GM12878 (cell line): ENCODE results near the gene RFT1. TPM values are rescaled to one million over a fixed set of nuclear protein-coding genes. Genes with fewer than 3 reads are reported as not detected.

Experiments used
- ATAC-seq: fragments of 200-7000 bp; cut with Tn5 transposase; 3 replicates; pipeline ENCODE4 v1.9.1; 2020; ENCODE audit warnings: mild to moderate bottlenecking, moderate library complexity
- BruUV-seq: library from RNA; stranded (reverse); fragments of 400-500 nt; replicated peaks from 2 replicates; lab custom pipeline; 2021; lab: Mats Ljungman, UMichigan
- CTCF ChIA-PET: fragments of 300-600 bp; sonication (Branson Sonifier 250); formaldehyde crosslinking; extraction: SDS; loops from one replicate; lab custom pipeline; 2021; ENCODE audit warnings: inconsistent platforms; lab: Yijun Ruan, JAX
- POLR2A ChIA-PET: fragments of 350-600 bp; formaldehyde crosslinking; extraction: SDS; loops from one replicate; lab custom pipeline; 2021; ENCODE audit warnings: inconsistent platforms; lab: Charles Lee
- RAD21 ChIA-PET: fragments of 300-600 bp; sonication (Branson Sonifier 250); formaldehyde crosslinking; loops from one replicate; lab custom pipeline; 2023; ENCODE audit warnings: antibody characterized with exemption; ENCODE audit not compliant: unreplicated experiment; lab: Charles Lee
- SMC1A ChIA-PET: fragments of 300-600 bp; sonication (Branson Sonifier 250); formaldehyde crosslinking; loops from one replicate; lab custom pipeline; 2023; ENCODE audit not compliant: unreplicated experiment, uncharacterized antibody; lab: Charles Lee
- DNase-seq: peaks from one replicate; pipeline ENCODE4 v3.0.0-alpha.2; 2011; ENCODE audit warnings: low read depth, low spot score
- FAIRE-seq: peaks from 3 replicates; lab custom pipeline; 2011; peaks lifted over from hg19 to GRCh38; lab: Jason Lieb, UNC
- H2AFZ ChIP-seq: 2 replicates; pipeline ENCODE4 v1.6.0; 2011; ENCODE audit warnings: low read depth, low read length, control low read depth; ENCODE audit not compliant: control insufficient read depth
- H3K27ac ChIP-seq: 2 replicates; pipeline ENCODE4 v1.5.1; 2011; ENCODE audit warnings: control low read depth; ENCODE audit not compliant: control insufficient read depth, insufficient read depth
- H3K27me3 ChIP-seq, 2 experiments: replicated peaks in 1 of 2; 2 replicates each; pipeline versions ENCODE4 v1.6.0 to v1.6.1; 2011; ENCODE audit warnings: low read length in 1 of 2; ENCODE audit not compliant: control insufficient read depth in 2 of 2, insufficient read depth in 2 of 2
- H3K36me3 ChIP-seq, 2 experiments: 2 replicates each; pipeline ENCODE4 v1.5.1; 2011; ENCODE audit warnings: low read length in 1 of 2; ENCODE audit not compliant: control insufficient read depth in 2 of 2, insufficient read depth in 2 of 2
- H3K4me1 ChIP-seq: 2 replicates; pipeline ENCODE4 v1.6.1; 2011; ENCODE audit warnings: mild to moderate bottlenecking, low read length, moderate library complexity, mixed read lengths; ENCODE audit not compliant: control insufficient read depth, insufficient read depth
- H3K4me2 ChIP-seq: 2 replicates; pipeline ENCODE4 v1.6.0; 2011; ENCODE audit warnings: control low read depth; ENCODE audit not compliant: control insufficient read depth, insufficient read depth
- H3K4me3 ChIP-seq: fragments of 200-600 bp; sonication (generic); 2 replicates; pipeline ENCODE4 v1.5.1; 2016
- H3K79me2 ChIP-seq: 2 replicates; pipeline ENCODE4 v1.6.0; 2011; ENCODE audit warnings: low read length; ENCODE audit not compliant: control insufficient read depth, insufficient read depth
- H3K9ac ChIP-seq: 2 replicates; pipeline ENCODE4 v1.8.0; 2011; ENCODE audit warnings: low read length, control low read depth, mixed read lengths; ENCODE audit not compliant: control insufficient read depth, insufficient read depth
- H3K9me3 ChIP-seq: replicated peaks from 3 replicates; pipeline ENCODE4 v1.5.1; 2011; ENCODE audit warnings: mild to moderate bottlenecking, low read length; ENCODE audit not compliant: control insufficient read depth, insufficient read depth
- H4K20me1 ChIP-seq: 2 replicates; pipeline ENCODE4 v1.6.0; 2011; ENCODE audit not compliant: control insufficient read depth, insufficient read depth
- FOXM1 ChIP-seq: IDR thresholded peaks from 2 replicates; pipeline ENCODE4 v1.6.1; 2012; ENCODE audit warnings: low read depth, mild to moderate bottlenecking, inconsistent platforms, low read length, moderate library complexity
- IKZF2 ChIP-seq, 2 experiments: fragments of 450-650 bp; IDR thresholded peaks; 2 replicates each; pipeline ENCODE4 v1.6.1; 2017; ENCODE audit warnings: mild to moderate bottlenecking in 2 of 2, moderate library complexity in 2 of 2
- KLF5 ChIP-seq: fragments of 450-650 bp; IDR thresholded peaks from 2 replicates; pipeline ENCODE4 v1.6.1; 2014; ENCODE audit warnings: mild to moderate bottlenecking; ENCODE audit not compliant: partially characterized antibody
- RUNX3 ChIP-seq: IDR thresholded peaks from 2 replicates; pipeline ENCODE4 v1.6.1; 2012; ENCODE audit warnings: low read length, inconsistent platforms
- ZNF592 ChIP-seq: fragments of 450-650 bp; IDR thresholded peaks from 2 replicates; pipeline ENCODE4 v1.6.1; 2017; ENCODE audit warnings: mild to moderate bottlenecking, moderate library complexity
- WGBS: methylation state at CpG from one replicate; pipeline ENCODE4 v1.1.6; 2016; ENCODE audit warnings: low lambda C conversion rate; ENCODE audit not compliant: insufficient replicate concordance, insufficient coverage; ENCODE audit errors: missing lambda C conversion rate; 5-methylcytosine and 5-hydroxymethylcytosine counted together
- in situ Hi-C: fragments of 300-500 bp; cut with MboI; formaldehyde crosslinking; loops from 9 replicates; pipeline ENCODE4 v1.14.3; 2018; ENCODE audit warnings: mixed read lengths
- intact Hi-C: fragments of 100-400 bp; cut with micrococcal nuclease; formaldehyde crosslinking; loops from one replicate; pipeline ENCODE4 v1.14.2; 2022; ENCODE audit not compliant: unreplicated experiment
- polyA plus RNA-seq, 11 experiments: library from polyadenylated mRNA; depleted of rRNA in 4 of 11; unstranded in 6 of 11; stranded (reverse) in 5 of 11; fragments of >200 nt; fragmentation: Nextera tagmentation in 4 of 11; fragmentation: Illumina TruSeq in 1 of 11; extraction: Ambion mirVana in 4 of 11; extraction: Trizol in 1 of 11; gene quantifications; 1 replicate in 1 of 11; 2 replicates in 10 of 11; pipeline versions ENCODE4 v1.2.1 to v1.2.3, GENCODE V29; 2011 to 2016; ENCODE audit warnings: inconsistent platforms in 2 of 11, missing spikeins in 2 of 11, low read depth in 1 of 11
- total RNA-seq, 4 experiments: library from RNA; depleted of rRNA in 3 of 4; stranded (reverse); fragments of >200 nt in 3 of 4; fragmentation: Illumina TruSeq in 1 of 4; extraction: Trizol in 1 of 4; gene quantifications; 2 replicates each; pipeline versions ENCODE4 v1.2.1 to v1.2.3, GENCODE V29; 2013 to 2021

RFT1 gene
- total and polyA plus RNA-seq, 10 of the 15 experiments (the other 5 are each of a cell fraction or from before 2014, with no cell fraction given), result 16.6 to 75.1 (median 34.5) TPM

GRCh38 chr3:53043738-53044137 lies 86.5 kb downstream of the RFT1 start:
- H3K27ac ChIP-seq, result no peak overlapping the region
- no peaks in the 10 kb centered on the region for H4K20me1 ChIP-seq
- TF ChIP-seq ZNF592, result no peak
- no peak for TF ChIP-seq KLF5
- TF ChIP-seq IKZF2 (IDR thresholded peaks at IDR 0.05), result no peak
- TF ChIP-seq FOXM1, result no peak
- peak; percentile 24; the same call in 1 of the 2 replicates for TF ChIP-seq RUNX3
- TF ChIP-seq, all 136 proteins: peak for 1
- Histone ChIP-seq H3K9ac (peak overlapping the region; percentile 43; the same call in 1 of the 2 replicates), H2AFZ (no peak overlapping the region; the same call in 1 of the 2 replicates), H3K79me2 (peaks cover 49% of the 10 kb centered on the region), H3K36me3 (no peaks in the 10 kb centered on the region), H3K4me3 (no peak overlapping the region; the same call in 1 of the 2 replicates), H3K4me1 (peaks cover 42% of the 10 kb centered on the region), H3K9me3 (no peaks in the 10 kb centered on the region), H3K4me2 (peak overlapping the region; percentile 91), H3K27me3 (no peaks in the 10 kb centered on the region)
- SMC1A ChIA-PET, result interaction anchor here (1.2 to 2.9 kb wide), 10 partner anchors 8 to 110 kb away, joined by 3 to 8 read pairs (median 4); no protein-coding TSS in a partner anchor
- POLR2A ChIA-PET, result interaction anchor here (0.6 to 2.0 kb wide), 4 partner anchors 14 to 74 kb away, joined by 3 to 8 read pairs (median 4); no protein-coding TSS in a partner anchor
- in situ Hi-C loops, result no loop called here
- RAD21 ChIA-PET, result interaction anchor here (1.2 to 1.3 kb wide), 2 partner anchors 11 to 60 kb away, joined by 3 to 7 read pairs; no protein-coding TSS in a partner anchor
- DNase-seq, result no peak
- no peak for ATAC-seq
- intact Hi-C loops, result loop anchor here (5.0 to 10.0 kb wide), 2 partner anchors 61 to 339 kb away; partner anchors contain the start of genes GLT8D1 and SPCS1
- CTCF ChIA-PET, result interaction anchor here (1.2 to 1.4 kb wide), 3 partner anchors 29 to 150 kb away, joined by 3 to 6 read pairs (median 3); no protein-coding TSS in a partner anchor
- FAIRE-seq, result no peak
- WGBS, result 50% methylated on average over 2 of the region's 2 CpGs
- BruUV-seq, result no TSS peak
